H54 (cell line): ENCODE results near the gene DRC7.

Experiments
- DNase-seq: peaks from one replicate; pipeline ENCODE4 v3.0.0; 2011; ENCODE audit warnings: low spot score, mixed read lengths; ENCODE audit not compliant: insufficient read length
- FAIRE-seq: peaks from 3 replicates; lab custom pipeline; 2011; peaks lifted over from hg19 to GRCh38; lab: Jason Lieb, UNC
- POLR2A ChIP-seq: IDR thresholded peaks from 2 replicates; pipeline ENCODE4 v1.6.1; 2011; ENCODE audit warnings: low read depth, mild to moderate bottlenecking, low read length

The DRC7 gene

GRCh38 chr16:57688987-57689761 is 5.4 kb upstream of the DRC7 start:
- DNase-seq, result no peak
- no peak for TF ChIP-seq POLR2A
- no peak for FAIRE-seq

GRCh38 chr16:57689762-57690558 is 4.6 kb upstream of the DRC7 start:
- no peak for TF ChIP-seq POLR2A
- DNase-seq (no peak), FAIRE-seq (no peak)

- DNase-seq, result no peak
- TF ChIP-seq POLR2A, result no peak
- FAIRE-seq, result no peak
Observed at GRCh38 chr16:57690782-57691471, 3.7 kb upstream of the DRC7 start.

GRCh38 chr16:57692636-57693035 is 2.0 kb upstream of the DRC7 start:
- DNase-seq (no peak), FAIRE-seq (no peak)

GRCh38 chr16:57693550-57693949 is 1.1 kb upstream of the DRC7 start:
- no peak for FAIRE-seq

More at GRCh38 chr16:57692636-57693035, 2.0 kb upstream of the DRC7 start:
- no peak for TF ChIP-seq POLR2A

GRCh38 chr16:57694231-57694724 is 328 bp upstream of the DRC7 start:
- DNase-seq, result no peak
- no peak for TF ChIP-seq POLR2A
- FAIRE-seq, result no peak

More at GRCh38 chr16:57693550-57693949, 1.1 kb upstream of the DRC7 start:
- no peak for TF ChIP-seq POLR2A
- no peak for DNase-seq

- FAIRE-seq, result no peak
- TF ChIP-seq POLR2A, result no peak
- DNase-seq, result no peak
Observed at GRCh38 chr16:57695680-57696069, 1.1 kb downstream of the DRC7 start.

- TF ChIP-seq POLR2A, result no peak
- DNase-seq, result no peak
- FAIRE-seq, result no peak
Observed at GRCh38 chr16:57696240-57696639, 1.6 kb downstream of the DRC7 start.

- FAIRE-seq, result no peak
- DNase-seq, result no peak
- no peak for TF ChIP-seq POLR2A
Observed at GRCh38 chr16:57697896-57698537, 3.4 kb downstream of the DRC7 start.

GRCh38 chr16:57698812-57699405 is 4.3 kb downstream of the DRC7 start:
- no peak for TF ChIP-seq POLR2A
- DNase-seq (no peak), FAIRE-seq (no peak)

GRCh38 chr16:57699481-57699880 is 4.9 kb downstream of the DRC7 start:
- FAIRE-seq (no peak), DNase-seq (no peak)
- no peak for TF ChIP-seq POLR2A

- TF ChIP-seq POLR2A, result no peak
- DNase-seq (no peak), FAIRE-seq (no peak)
Observed at GRCh38 chr16:57699899-57700298, 5.3 kb downstream of the DRC7 start.

GRCh38 chr16:57700781-57701551 is 6.4 kb downstream of the DRC7 start:
- DNase-seq (no peak), FAIRE-seq (no peak)
- no peak for TF ChIP-seq POLR2A
